Body of pancreas (tissue), 4 donors: ENCODE measurements around the gene ARCN1. TPM values are rescaled to one million over a fixed set of nuclear protein-coding genes. Genes with fewer than 3 reads are reported as not detected.

Experiments
- ATAC-seq: fragments of 150-250 bp; one replicate; pipeline ENCODE4 v1.9.1; 2016
- DNase-seq, 4 donors: peaks; one replicate each; pipeline ENCODE4 v3.0.0-alpha.2; 2019
- H3K27ac ChIP-seq, 4 donors: fragments of 200-600 bp; sonication (generic); 1 replicate in 3 of 4; 2 replicates in 1 of 4; pipeline versions ENCODE4 v1.5.1 to v1.6.1; 2016 to 2019; ENCODE audit warnings: mild to moderate bottlenecking in 1 of 4, mixed read lengths in 1 of 4, moderate library complexity in 1 of 4
- H3K27me3 ChIP-seq, 2 donors: fragments of 200-600 bp; sonication (generic); one replicate each; pipeline ENCODE4 v1.6.0; 2016; ENCODE audit warnings: mild to moderate bottlenecking in 1 of 2
- H3K36me3 ChIP-seq, 2 donors: fragments of 200-600 bp; sonication (generic); replicated peaks in 1 of 2; 2 replicates each; pipeline ENCODE4 v1.5.1; 2016; ENCODE audit warnings: low read depth in 2 of 2; ENCODE audit not compliant: insufficient read depth in 1 of 2
- H3K4me1 ChIP-seq: fragments of 200-600 bp; sonication (generic); one replicate; pipeline ENCODE4 v1.6.0; 2016
- H3K4me3 ChIP-seq, 2 donors: fragments of 200-600 bp; sonication (generic); 1 replicate in 1 of 2; 2 replicates in 1 of 2; pipeline ENCODE4 v1.5.1; 2016 to 2019
- H3K9me3 ChIP-seq, 3 donors: fragments of 200-600 bp; sonication (generic); 1 replicate in 2 of 3; 2 replicates in 1 of 3; pipeline ENCODE4 v1.5.1; 2016
- CTCF ChIP-seq, 7 experiments: fragments of 450-650 bp in 4 of 7; fragments of 200-600 bp in 3 of 7; sonication (generic) in 3 of 7; IDR thresholded peaks; one replicate each; pipeline ENCODE4 v1.5.1; 2016 to 2019; ENCODE audit warnings: antibody characterized with exemption in 7 of 7
- POLR2A ChIP-seq, 3 donors: fragments of 450-650 bp; IDR thresholded peaks; one replicate each; pipeline ENCODE4 v1.6.1; 2016; ENCODE audit warnings: antibody characterized with exemption in 3 of 3, mild to moderate bottlenecking in 2 of 3
- WGBS, 2 donors: methylation state at CpG; one replicate each; pipeline ENCODE4 v1.1.5; 2017; 5-methylcytosine and 5-hydroxymethylcytosine counted together
- intact Hi-C: fragments of 100-400 bp; cut with DNase I; formaldehyde crosslinking; loops from one replicate; pipeline ENCODE4 v1.15.1; 2023
- total RNA-seq, 2 donors: library from RNA; depleted of rRNA; stranded (reverse); fragments of >200 nt; gene quantifications; one replicate each; pipeline ENCODE4 v1.1.0, GENCODE V29; 2016

Gene ARCN1
- total RNA-seq, 2 donors from 2014 or later, result 49.8 to 64.3 TPM

- 92 to 95% methylated on average over 22 to 24 of the region's 24 CpGs for WGBS, 2 donors
- Histone ChIP-seq H3K27me3 (no peaks in the 10 kb centered on the region), H3K36me3 (peaks cover 0 to 5% of the 10 kb centered on the region in 2 donors), H3K9me3 (no peaks in the 10 kb centered on the region), H3K4me1 (peaks cover 39% of the 10 kb centered on the region), H3K27ac (no peak overlapping the region), H3K4me3 (no peak overlapping the region)
- intact Hi-C loops, result no loop called here
- ATAC-seq, result no peak
- DNase-seq, result no peak
- TF ChIP-seq POLR2A (IDR thresholded peaks at IDR 0.05) (no peak), CTCF (IDR thresholded peaks at IDR 0.05) (no peak)
Observed at GRCh38 chr11:118645066-118645715, 73.0 kb downstream of the ARCN1 start.

DNA sequence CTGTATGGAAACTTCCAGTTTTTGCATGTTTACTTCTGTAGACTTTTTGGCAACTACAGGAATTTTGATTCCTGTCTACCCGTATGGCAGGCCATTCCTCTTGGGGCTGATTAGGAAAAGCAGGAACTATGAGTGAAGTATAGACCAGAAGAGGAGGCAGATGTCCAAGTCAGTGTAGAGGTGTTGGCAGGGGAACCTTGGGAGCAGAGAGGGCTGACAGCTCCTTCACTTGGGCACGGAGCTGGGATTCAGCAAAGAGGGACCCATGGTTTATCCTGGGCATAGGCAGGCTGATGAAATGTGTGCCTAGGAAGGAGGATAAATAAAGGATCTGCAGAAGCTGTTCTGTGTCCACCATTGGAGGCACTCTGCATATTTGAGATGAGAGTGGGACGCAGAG is 74.2 kb downstream of the ARCN1 start:
- ATAC-seq, result no peak
- H3K27me3 ChIP-seq, result no peaks in the 10 kb centered on the region
- peaks cover 0 to 5% of the 10 kb centered on the region in 2 donors for H3K36me3 ChIP-seq
- H3K4me3 ChIP-seq, result no peak overlapping the region
- peak in 1 of 4 donors; percentile 1 for DNase-seq
- H3K9me3 ChIP-seq, result no peaks in the 10 kb centered on the region
- no peak overlapping the region for H3K27ac ChIP-seq
- TF ChIP-seq POLR2A (IDR thresholded peaks at IDR 0.05) (no peak), CTCF (IDR thresholded peaks at IDR 0.05) (no peak)
- 74 to 75% methylated on average over 3 of the region's 3 CpGs for WGBS, 2 donors
- intact Hi-C loops, result no loop called here
- H3K4me1 ChIP-seq, result peaks cover 27% of the 10 kb centered on the region

DNA sequence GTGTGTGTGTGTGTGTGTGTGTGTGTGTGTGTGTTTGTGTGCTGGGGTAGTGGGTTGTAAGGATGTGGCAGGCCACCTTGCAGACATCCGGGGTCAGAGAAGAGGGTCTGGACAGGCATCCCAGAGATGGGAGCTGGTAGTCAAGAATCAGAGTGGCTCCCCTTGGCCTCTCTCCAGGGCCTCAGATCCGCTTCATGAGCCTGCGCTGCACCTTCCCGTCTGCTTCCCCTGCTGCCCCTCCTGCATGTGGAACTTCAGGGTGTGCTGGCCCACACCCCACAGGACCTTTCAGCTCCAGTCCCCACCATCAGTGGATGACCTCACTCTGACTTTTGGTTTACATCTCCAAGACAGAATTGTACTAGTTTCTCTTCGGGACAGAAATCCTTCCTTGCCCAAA is 76.1 kb downstream of the ARCN1 start:
- Histone ChIP-seq H3K27ac (no peak overlapping the region), H3K36me3 (peaks cover 0 to 5% of the 10 kb centered on the region in 2 donors), H3K9me3 (no peaks in the 10 kb centered on the region), H3K27me3 (no peaks in the 10 kb centered on the region), H3K4me1 (peaks cover 8% of the 10 kb centered on the region), H3K4me3 (no peak overlapping the region)
- peak in 1 of 4 donors; percentile 11 for DNase-seq
- no peak for ATAC-seq
- intact Hi-C loops, result no loop called here
- no peak for TF ChIP-seq CTCF (IDR thresholded peaks at IDR 0.05)
- no peak for TF ChIP-seq POLR2A (IDR thresholded peaks at IDR 0.05)
- whole genome bisulfite sequencing, 2 donors, result 87 to 88% methylated on average over 5 of the region's 5 CpGs

DNA sequence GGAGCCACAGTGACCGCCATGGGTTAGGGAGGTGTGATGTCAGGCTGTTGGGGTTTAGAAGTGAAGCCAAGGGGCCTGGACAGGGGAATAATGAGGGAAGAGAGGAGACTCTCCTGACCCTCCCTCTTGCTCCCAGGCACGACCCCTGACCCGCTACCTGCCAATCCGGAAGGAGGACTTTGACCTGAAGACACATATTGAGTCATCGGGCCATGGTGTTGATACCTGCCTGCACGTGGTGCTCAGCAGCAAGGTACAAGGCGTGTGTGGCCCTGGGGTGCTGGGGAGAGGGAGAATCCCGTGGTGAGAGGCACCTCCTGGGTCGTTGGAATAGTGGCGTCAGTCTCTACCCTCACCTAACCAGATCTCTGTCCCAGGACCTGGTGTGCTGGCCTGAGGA is 77.7 kb downstream of the ARCN1 start:
- DNase-seq (no peak), ATAC-seq (no peak)
- Histone ChIP-seq H3K9me3 (no peaks in the 10 kb centered on the region), H3K27ac (no peak overlapping the region), H3K4me3 (no peak overlapping the region), H3K27me3 (no peaks in the 10 kb centered on the region), H3K36me3 (peaks cover 0 to 1% of the 10 kb centered on the region in 2 donors), H3K4me1 (no peaks in the 10 kb centered on the region)
- WGBS, 2 donors, result 81 to 85% methylated on average over 10 of the region's 10 CpGs
- intact Hi-C loops, result no loop called here
- TF ChIP-seq POLR2A (IDR thresholded peaks at IDR 0.05) (no peak), CTCF (IDR thresholded peaks at IDR 0.05) (no peak)

- H3K4me1 ChIP-seq, result no peaks in the 10 kb centered on the region
- ATAC-seq, result no peak
- no peak overlapping the region for H3K4me3 ChIP-seq
- H3K27ac ChIP-seq, result no peak overlapping the region
- intact Hi-C loops, result no loop called here
- no peak for DNase-seq
- TF ChIP-seq POLR2A (IDR thresholded peaks at IDR 0.05) (no peak), CTCF (IDR thresholded peaks at IDR 0.05) (no peak)
- no peaks in the 10 kb centered on the region for H3K27me3 ChIP-seq
- H3K36me3 ChIP-seq, result peaks cover 0 to 2% of the 10 kb centered on the region in 2 donors
- no peaks in the 10 kb centered on the region for H3K9me3 ChIP-seq
- WGBS, 2 donors, result 96% methylated on average over 6 to 8 of the region's 8 CpGs
Observed at GRCh38 chr11:118650366-118650765, 78.2 kb downstream of the ARCN1 start.
